KMS-11 (cell line): ENCODE results near the gene SOCS3.

Experiments
- H2AFZ ChIP-seq: fragments of 200-600 bp; sonication (generic); 2 replicates; pipeline ENCODE4 v1.6.1; 2016; ENCODE audit warnings: antibody characterized with exemption, mixed run types, low read depth
- H3K27ac ChIP-seq: fragments of 200-600 bp; sonication (generic); 2 replicates; pipeline ENCODE4 v1.6.1; 2016; ENCODE audit warnings: mild to moderate bottlenecking, mixed run types
- H3K27me3 ChIP-seq: fragments of 200-600 bp; sonication (generic); 2 replicates; pipeline ENCODE4 v1.6.1; 2017; ENCODE audit warnings: mild to moderate bottlenecking, low read depth, mixed run types, moderate library complexity; ENCODE audit not compliant: insufficient read depth
- H3K36me3 ChIP-seq: fragments of 200-600 bp; sonication (generic); 2 replicates; pipeline ENCODE4 v1.6.1; 2017; ENCODE audit warnings: mild to moderate bottlenecking, mixed run types; ENCODE audit not compliant: insufficient read depth
- H3K4me1 ChIP-seq: fragments of 200-600 bp; sonication (generic); 2 replicates; pipeline ENCODE4 v1.6.1; 2016; ENCODE audit warnings: mild to moderate bottlenecking, low read depth, mixed run types; ENCODE audit not compliant: poor library complexity, severe bottlenecking
- H3K4me2 ChIP-seq: fragments of 200-600 bp; sonication (generic); 2 replicates; pipeline ENCODE4 v1.7.0; 2016; ENCODE audit warnings: mild to moderate bottlenecking, mixed run types
- H3K4me3 ChIP-seq: fragments of 200-600 bp; sonication (generic); IDR thresholded peaks from 2 replicates; pipeline ENCODE4 v1.6.1; 2017; ENCODE audit warnings: low read depth, low read length, mixed read lengths; ENCODE audit not compliant: insufficient read depth
- H3K79me2 ChIP-seq: fragments of 200-600 bp; sonication (generic); 2 replicates; pipeline ENCODE4 v1.6.1; 2016; ENCODE audit warnings: low read depth, mixed run types; ENCODE audit not compliant: insufficient read depth
- H3K9ac ChIP-seq: fragments of 200-600 bp; sonication (generic); 2 replicates; pipeline ENCODE4 v1.6.1; 2016; ENCODE audit warnings: mild to moderate bottlenecking, mixed run types
- H4K20me1 ChIP-seq: fragments of 200-600 bp; sonication (generic); 2 replicates; pipeline ENCODE4 v1.6.1; 2016; ENCODE audit warnings: mild to moderate bottlenecking, mixed run types; ENCODE audit not compliant: insufficient read depth
- CTCF ChIP-seq: fragments of 200-600 bp; sonication (generic); conservative IDR thresholded peaks from 2 replicates; pipeline ENCODE4 v1.6.1; 2017; ENCODE audit warnings: low read depth, mild to moderate bottlenecking, antibody characterized with exemption, low read length, moderate library complexity, mixed read lengths

Gene SOCS3

GRCh38 chr17:78406920-78407319, 47.0 kb upstream of the SOCS3 start:
- TF ChIP-seq CTCF = no peak
- Histone ChIP-seq H3K9ac (no peak overlapping the region), H4K20me1 (no peaks in the 10 kb centered on the region; the same call in 1 of the 2 replicates), H3K4me3 (no peak overlapping the region), H3K79me2 (no peaks in the 10 kb centered on the region; the same call in 1 of the 2 replicates), H2AFZ (no peak overlapping the region), H3K4me1 (no peaks in the 10 kb centered on the region), H3K36me3 (peaks cover 4% of the 10 kb centered on the region; the same call in 1 of the 2 replicates), H3K27me3 (no peaks in the 10 kb centered on the region), H3K27ac (no peak overlapping the region), H3K4me2 (no peak overlapping the region)

- no peaks in the 10 kb centered on the region; the same call in 1 of the 2 replicates for H3K79me2 ChIP-seq
- no peaks in the 10 kb centered on the region; the same call in 1 of the 2 replicates for H4K20me1 ChIP-seq
- peaks cover 7% of the 10 kb centered on the region; the same call in 1 of the 2 replicates for H3K36me3 ChIP-seq
- H2AFZ ChIP-seq = no peak overlapping the region
- H3K4me1 ChIP-seq = no peaks in the 10 kb centered on the region
- no peak overlapping the region for H3K4me2 ChIP-seq
- no peak overlapping the region for H3K9ac ChIP-seq
- H3K27ac ChIP-seq = no peak overlapping the region
- H3K4me3 ChIP-seq = no peak overlapping the region
- H3K27me3 ChIP-seq = no peaks in the 10 kb centered on the region
- TF ChIP-seq CTCF = no peak
Observed at GRCh38 chr17:78406396-78406795, 46.5 kb upstream of the SOCS3 start.

DNA sequence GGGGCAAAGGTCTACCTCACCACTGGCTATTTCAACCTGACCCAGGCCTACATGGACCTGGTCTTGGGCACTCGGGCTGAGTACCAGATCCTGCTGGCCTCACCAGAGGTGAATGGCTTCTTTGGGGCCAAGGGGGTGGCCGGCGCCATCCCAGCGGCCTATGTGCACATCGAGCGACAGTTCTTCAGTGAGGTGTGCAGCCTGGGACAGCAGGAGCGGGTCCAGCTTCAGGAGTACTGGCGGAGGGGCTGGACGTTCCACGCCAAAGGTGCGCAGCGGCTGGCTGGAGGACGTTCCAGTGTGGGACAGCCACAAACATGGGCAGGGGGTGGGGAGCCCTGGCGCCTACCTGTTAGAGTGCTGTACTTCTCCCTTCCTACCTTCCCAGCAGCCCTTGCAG, 43.9 kb upstream of the SOCS3 start:
- Histone ChIP-seq H3K79me2 (no peaks in the 10 kb centered on the region; the same call in 1 of the 2 replicates), H3K36me3 (peaks cover 17% of the 10 kb centered on the region; the same call in 1 of the 2 replicates)
- TF ChIP-seq CTCF = no peak

DNA sequence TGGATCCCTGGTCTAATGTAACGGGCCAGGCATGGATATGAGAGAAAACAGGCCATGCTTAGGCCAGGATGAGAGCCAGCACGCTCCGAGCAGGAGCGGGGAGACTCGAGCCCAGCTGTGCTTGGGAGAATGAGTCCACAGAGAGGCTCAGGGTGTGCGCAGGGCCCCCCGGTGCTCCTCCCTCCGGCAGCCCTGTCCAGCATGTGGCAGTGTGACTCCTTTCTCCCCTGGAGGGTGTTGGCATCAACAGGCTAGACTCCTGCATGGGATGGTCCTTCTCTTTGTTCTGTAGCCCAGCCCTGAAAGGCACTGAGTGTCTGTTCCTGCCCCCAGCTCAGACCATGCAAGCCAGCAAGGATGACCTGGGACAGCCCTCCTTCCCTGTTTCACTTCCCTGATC, 42.0 kb upstream of the SOCS3 start:
- Histone ChIP-seq H3K4me1 (no peaks in the 10 kb centered on the region), H3K4me2 (no peak overlapping the region), H3K27ac (no peak overlapping the region)

More for the DNA sequence above, 43.9 kb upstream of the SOCS3 start:
- H2AFZ ChIP-seq = no peak overlapping the region
- H3K27me3 ChIP-seq = no peaks in the 10 kb centered on the region
- H4K20me1 ChIP-seq = no peaks in the 10 kb centered on the region; the same call in 1 of the 2 replicates
- H3K27ac ChIP-seq = no peak overlapping the region
- no peak overlapping the region for H3K9ac ChIP-seq
- no peak overlapping the region for H3K4me2 ChIP-seq
- H3K4me1 ChIP-seq = no peaks in the 10 kb centered on the region
- no peak overlapping the region for H3K4me3 ChIP-seq

More for the DNA sequence above, 42.0 kb upstream of the SOCS3 start:
- no peaks in the 10 kb centered on the region for H3K27me3 ChIP-seq
- no peak for TF ChIP-seq CTCF
- no peaks in the 10 kb centered on the region; the same call in 1 of the 2 replicates for H3K79me2 ChIP-seq
- H3K36me3 ChIP-seq = peaks cover 19% of the 10 kb centered on the region; the same call in 1 of the 2 replicates
- H4K20me1 ChIP-seq = no peaks in the 10 kb centered on the region
- no peak overlapping the region for H3K4me3 ChIP-seq
- H2AFZ ChIP-seq = no peak overlapping the region
- no peak overlapping the region for H3K9ac ChIP-seq
